Stimulated activated CD8-positive, alpha-beta memory T cell treated with anti-CD3 and anti-CD28 coated beads, Interleukin-15, amount 100 ng/mL, for 24 hours (primary cell): ENCODE results near the gene KASH5.

Experiments used
- DNase-seq: peaks from one replicate; pipeline ENCODE4 v3.0.0-alpha.2; 2020; ENCODE audit warnings: low read depth

Gene KASH5

DNA sequence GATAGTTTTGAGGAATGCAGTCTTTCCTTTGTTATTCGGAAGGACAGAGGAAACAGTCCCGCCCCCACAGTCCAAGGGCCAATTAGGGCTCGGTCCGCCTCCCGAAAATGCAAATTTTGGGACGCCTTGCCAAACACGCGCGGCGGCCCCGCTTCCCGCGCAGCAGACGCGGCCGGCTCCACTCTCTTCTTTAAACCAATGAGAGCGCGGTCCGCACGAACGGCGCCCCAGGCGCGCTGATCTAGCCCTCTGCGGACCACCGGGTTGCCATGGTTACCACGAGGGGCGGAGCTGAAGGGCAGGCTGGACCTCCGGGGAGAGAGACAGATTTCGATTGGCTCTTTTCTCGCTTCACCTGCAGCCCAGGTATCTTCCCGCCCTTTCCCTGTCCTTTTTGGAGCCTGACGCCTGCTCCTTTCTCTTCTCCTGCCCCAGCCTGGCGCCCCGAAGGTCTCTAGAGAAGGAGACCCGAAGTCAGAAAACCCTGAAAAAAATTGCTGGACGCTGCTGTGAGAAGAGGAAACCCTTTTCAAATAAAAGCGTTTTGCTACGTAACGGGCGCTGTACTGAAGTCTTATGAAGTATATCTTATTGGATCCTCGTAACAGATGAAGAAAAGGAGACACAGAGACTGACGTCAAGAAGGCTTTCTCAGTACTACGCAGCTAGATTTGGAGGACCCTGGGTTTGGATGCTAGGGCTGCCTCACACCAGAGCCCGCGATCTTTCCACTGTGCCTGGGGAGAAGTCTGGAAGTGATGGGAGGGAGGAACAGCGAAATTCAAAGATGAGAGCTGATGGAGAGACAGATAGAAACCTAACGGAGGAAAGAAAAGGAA, 33.2 kb downstream of the KASH5 start:
- no peak for DNase-seq

DNA sequence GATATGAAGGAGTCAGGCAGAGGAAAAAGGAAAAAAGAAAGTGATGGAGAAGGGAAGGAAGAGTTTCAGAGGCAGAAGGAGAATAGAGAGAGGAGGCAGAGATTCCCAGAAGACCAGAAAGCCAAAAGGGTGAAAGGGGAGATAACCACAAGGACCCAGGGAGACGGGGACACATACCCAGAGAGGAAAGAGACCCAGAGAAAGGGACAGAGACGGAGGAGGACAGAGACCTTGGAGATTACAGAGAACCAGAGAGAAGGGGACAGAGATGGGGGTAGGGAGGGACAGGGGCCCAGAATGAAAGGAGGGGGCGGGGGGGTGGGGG, 33.8 kb downstream of the KASH5 start:
- DNase-seq = no peak

DNA sequence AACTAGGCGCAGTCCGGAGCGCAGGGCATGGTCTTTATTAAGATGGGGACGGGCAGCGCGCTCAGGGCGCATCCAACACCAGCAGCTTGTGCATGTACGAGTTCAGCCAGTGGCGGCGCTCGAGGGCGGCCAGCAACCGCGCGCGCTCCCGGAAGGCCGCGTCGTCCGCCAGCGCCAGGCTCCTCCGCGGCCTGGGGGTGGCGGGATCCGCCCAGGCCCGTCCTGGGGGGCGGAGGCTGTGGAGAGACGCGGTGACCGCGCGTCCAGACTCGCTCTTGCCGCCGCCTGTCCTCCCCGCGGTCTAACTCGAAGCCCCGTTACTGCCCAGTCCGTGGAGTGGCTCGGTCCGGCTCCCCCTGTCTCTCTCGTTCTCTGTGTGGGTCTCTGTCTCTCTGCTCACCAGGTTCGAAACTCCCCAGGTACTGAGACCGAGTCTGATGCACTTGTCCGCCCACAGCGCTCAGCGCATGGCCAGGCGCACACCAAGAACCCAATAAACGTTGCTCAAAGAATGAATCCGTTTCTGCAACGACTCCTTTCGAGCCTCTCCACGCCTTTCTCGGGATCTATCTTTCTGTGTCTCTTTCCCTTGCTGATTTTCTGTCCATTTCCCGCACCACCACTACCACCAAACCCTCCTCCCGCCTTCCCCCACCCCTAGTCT, 34.5 kb downstream of the KASH5 start:
- DNase-seq = no peak

DNA sequence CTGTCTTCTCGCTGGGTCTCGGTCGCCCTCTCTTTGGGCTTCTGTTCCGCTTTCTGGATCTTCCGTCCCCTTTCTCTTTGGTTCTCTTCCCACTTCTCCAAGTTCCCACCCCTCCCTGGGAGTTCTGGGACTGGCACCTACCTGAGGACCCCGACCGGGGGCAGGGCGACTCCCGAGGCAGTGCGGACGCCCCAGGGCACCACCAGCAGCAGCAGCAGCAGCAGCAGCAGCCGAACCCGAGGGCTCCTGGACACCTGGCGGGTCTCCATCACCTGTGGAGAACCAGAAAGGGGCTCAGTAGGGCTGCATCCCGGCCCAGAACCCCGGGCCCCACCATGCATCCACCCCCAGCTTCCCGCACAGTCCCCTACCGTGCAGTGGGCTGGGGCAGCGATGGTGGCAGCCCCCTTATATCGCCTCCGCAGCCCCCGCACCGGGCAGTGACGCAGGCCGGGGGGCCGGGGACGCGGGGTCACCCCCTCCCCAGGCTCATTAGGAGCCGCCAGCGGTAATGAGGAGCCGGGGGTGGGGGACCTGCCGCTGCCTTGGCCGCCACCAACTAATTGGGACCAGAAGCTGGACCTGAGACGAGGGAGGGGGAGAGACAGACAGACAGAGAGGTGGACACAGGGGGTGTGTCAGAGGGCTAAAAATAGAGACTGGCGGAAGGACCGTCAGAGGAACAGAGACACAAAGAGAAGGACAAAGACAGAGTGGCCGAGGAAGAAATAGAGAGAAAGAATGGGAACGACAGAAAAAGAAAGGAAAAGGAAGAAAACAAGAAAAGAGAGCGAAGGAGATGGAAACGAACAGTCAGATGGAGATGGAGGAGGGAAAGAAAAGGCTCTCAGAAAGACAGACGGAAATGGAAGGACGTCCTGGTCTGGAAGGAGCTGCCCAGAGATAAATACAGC, 35.3 kb downstream of the KASH5 start, which contains the start of gene PTH2:
PTH2 (minus strand) TSS at position 371 of the 914 bp plus-strand sequence; CDS start at position 269, 102 bp downstream.
- no peak for DNase-seq

DNA sequence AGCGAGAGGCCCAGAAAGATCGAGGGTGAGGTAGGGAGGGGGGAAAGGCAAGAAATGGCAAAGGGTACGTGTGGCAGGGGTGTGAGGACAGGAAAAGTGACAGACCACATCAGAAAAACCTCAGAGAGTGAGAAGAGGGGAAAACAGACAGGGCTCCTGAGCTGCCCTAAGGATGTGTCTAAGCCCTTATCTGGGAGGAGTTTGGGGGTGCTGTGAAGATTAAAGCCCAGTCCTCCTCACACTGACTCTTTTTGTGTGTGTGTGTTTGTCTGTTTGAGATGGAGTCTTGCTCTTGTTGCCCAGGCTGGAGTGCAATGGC, 35.9 kb downstream of the KASH5 start:
- no peak for DNase-seq

DNA sequence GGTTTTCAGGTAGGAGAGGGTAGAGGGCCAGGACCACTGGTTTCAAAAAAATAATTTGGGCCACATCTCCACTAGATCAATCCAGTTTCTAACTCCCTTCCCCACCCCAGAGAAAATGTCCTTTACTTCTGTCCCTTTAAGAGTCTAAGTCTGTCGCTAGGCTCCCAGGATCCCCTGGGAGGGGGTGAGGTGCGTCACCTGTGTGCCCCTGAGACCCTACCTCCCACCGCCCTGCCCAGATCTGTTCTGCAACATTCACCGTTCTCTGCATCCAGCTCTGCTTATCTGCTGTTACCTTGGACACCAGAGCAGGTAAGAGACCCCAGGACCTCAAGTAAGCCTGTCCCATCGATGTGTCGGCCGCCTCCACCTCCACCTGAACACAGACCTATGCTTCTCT, 37.1 kb downstream of the KASH5 start, which contains the start of gene GFY:
GFY (plus strand) TSS at position 211 of the 400 bp plus-strand sequence. CDS start 1,043 bp downstream, outside the sequence.
- DNase-seq = no peak

DNA sequence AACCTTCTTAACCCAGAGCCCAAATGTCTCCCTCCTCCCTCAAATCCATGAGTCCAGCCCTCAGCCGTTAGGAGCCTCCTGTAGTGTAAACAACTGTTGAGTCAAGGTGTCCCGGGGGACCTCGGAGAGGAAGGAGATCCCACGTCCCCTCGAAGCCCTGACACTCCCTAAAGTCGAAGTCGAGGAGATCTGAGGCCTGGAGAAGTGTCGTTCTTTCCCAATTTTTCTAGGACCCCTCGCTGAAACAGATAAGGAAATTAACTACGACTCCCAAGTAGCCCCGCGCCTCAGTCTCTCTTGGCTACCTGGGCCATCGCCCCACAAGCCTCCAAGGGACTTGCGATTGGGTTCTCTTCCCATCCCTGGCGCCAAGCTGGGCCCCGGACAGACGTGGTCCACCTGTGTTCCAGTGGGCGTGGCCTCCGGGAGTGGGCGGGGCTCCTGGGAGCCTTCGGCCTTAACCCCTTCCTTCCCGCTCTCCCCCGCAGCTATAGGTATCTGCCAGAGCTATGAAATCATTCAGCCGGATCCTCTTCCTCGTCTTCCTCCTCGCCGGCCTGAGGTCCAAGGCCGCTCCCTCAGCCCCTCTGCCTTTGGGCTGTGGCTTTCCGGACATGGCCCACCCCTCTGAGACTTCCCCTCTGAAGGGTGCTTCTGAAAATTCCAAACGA, 38.0 kb downstream of the KASH5 start:
- DNase-seq = no peak

DNA sequence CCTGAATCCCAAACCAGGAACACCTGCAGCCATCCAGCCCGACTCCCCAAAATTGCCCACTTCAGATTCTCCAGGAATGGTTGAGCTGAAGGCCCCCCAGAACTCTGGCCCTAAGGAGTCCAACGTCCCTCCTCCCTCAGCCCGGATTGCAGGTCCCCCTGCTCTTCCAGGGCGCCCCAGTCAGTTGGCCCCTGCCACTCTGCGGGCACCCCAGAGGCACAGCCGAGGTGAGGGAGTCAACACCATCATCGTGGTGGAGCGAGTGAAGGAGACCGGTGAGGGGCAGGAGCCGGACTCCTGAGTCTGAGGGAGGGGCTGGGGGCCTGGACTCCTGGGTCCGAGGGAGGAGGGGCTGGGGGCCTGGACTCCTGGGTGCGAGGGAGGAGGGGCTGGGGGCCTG, 39.3 kb downstream of the KASH5 start:
- DNase-seq = no peak

DNA sequence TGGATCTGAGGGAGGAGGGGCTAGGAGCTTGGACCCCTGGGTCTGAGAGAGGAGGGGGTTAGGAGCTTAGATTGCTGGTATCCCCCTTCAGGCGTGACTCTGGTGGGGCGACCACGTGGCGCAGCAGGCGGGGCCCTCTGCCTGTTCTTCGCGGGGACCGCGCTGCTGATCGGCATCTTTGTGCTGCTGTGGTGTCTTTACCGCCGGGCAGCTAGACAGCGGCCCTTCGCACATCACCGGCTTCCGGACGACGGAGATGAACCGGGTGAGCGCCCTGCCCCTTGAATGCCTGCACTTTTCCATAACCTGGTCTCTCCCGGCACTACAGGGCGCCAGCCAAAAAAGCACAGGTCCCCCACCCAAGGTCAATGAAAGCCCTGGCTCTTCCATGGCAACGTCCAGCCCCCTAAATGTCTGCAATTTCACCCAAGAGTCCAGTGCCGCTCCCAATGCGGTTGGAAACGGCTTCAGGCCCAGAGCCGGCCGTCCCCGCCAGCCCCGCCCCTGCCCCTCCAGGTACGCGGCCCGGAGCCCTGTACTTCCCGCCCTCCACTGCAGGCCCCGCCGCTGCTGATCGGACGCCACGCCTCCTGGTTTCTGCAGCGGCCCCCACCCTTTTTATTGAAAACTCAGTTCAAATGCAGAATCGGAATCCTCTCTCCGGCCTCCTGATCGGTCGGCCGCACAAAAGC, 40.0 kb downstream of the KASH5 start:
- DNase-seq = no peak

DNA sequence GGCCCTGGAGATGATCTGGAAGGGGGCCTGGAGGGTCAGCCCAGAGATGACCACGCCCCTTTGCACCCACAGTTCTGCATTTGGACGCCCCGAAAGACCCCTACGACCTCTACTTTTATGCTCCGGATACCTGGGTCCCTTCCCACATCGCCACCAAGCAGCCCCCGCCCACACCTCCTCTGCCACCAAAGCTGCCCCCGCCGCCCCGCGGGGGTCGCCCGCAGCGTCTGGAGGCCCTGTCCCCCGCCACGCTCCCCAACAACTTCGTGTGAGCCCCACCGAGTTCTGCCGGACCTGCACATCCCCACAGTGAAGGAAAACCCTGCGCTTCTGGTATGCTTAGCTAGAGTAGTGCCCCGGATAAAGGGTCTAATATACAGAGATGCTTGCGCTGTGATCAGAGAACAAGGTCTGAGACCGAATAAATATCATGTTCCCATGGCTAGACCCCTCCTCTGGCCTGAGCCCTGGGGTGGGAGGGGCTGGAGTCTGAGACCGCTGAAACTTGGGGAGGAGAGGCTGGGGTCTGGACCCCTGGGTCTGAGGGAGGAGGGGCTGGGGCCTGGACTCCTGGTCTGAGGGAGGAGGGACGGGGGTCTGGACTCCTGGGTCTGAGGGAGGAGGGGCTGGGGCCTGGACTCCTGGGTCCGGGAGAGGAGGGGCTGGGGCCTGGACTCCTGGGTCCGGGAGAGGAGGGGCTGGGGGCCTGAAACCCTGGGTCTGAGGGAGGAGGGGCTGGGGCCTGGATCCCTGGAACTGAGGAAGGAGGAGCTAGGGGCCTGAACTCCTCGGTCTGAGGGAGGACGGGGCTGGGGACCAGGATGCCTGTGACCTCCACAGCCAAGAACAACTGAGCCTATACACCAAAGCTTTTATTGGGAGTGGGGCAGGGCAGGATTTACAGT, 40.8 kb downstream of the KASH5 start:
- no peak for DNase-seq

DNA sequence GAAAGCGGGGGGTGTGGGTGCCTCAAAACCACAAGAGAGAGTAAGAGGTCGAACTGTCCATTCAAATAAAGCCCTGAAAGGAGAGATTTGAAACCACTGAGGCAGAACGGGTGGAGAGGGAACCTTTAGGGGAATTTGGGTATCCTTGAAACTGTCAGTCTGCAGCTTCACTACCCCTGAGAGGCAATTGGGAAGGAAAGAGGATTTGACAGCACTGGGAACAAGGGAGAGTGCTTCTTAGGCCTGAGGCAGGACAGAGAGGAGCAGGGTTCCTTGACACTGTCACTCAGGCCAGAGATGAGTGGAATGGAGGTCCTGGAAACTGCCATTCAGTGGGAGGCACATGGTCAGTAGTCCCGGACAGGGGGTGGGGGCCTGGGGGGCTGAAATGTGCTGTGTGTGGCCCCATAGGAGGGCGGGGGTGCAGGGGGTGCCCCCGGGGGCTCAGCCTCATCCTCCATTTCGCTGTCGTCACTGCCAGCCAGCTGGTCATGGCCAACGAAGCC, 42.2 kb downstream of the KASH5 start:
- no peak for DNase-seq

DNA sequence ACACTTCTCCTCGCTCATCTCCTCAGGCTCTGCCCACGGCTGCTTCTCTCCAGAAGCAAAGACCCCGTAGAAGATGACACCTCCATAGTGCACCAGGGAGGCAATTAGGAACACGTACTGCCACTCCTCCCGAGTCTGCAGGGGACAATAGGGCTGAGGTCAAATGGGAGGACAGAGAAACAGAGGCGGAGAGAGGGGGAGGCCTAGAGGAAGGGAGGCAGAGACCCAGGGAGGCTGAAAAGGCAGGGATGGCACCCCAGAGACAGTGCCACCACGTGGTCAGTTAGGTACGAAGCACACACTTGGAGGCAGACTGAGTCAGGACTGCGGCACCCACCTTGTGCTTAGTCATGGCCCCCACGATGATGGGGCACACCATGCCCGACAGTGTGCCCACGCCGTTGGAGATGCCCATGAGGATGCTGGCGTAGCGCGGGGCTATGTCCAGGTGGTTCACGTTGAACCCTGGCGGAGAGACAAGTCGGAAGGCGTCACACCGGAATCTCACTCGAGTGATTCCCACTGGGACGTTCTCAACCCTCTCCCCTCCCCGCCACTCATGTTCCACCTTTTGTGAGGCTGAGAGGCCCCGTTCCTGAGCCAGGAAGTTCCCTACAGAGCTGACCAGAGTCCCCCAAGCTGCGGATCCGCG, 42.8 kb downstream of the KASH5 start:
- no peak for DNase-seq

DNA sequence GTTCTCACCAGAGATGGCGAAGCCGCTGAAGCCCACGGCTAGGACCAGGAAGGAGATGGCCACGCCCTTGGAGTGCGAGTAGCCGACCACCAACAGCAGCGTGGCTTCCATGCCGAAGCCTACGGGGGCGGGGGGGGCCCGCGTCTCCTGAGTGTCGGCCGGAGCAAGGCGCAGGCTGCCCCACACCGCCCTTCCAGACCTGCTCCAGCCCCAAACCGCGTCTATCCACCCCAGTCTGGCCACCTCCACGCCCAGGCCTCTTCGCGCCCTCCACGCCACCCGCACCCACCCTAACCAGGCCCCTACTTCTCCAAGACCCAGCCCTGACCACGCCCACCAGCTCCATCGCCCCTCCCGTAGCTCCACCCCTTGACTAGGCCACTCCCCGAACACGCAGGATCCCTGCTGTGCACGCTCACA, 43.3 kb downstream of the KASH5 start:
- DNase-seq = no peak

DNA sequence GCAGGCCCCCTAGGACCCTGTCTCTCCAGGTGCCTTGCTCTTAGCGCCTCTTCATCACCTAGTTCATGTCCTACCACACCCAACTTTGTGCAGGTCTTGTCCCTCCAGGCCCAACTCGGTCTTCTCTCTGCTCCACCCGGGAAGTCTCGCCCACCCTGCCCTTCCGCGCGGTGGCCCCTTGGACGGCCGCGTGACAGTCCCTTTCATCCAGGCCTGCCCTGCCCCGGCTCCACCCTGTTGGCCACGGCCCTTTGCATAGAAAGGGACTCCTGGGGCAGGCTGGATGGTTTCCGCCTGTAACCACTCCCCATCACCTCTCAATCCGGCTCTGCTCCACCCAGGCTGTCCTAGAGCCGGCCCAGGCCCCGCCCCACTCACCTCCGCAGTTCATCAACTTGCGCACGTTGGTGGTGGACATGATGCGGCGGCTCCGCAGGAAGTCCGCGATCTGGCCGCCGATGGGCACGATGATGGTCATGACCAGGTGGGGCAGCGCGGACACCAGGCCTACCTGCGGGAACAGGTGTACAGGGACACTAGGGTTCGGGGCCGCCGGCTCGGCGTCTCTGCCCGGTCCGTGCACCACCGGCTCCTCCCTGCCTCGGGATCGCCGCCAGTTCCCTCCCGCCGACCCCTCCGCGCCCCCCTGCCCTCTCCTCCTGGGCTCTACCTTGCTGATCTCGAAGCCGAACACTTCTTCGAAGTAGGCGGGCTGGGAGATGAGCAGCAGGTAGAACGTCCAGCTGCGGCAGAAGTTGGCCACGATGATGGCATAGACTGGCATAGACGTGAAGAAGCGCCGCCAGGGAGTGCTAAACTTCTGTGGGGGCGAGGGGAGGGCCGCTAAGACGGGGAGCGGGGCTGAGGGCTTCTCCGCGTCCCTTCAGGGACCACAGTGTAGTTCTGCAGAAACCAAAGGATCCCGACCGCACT, 44.4 kb downstream of the KASH5 start:
- DNase-seq = no peak

DNA sequence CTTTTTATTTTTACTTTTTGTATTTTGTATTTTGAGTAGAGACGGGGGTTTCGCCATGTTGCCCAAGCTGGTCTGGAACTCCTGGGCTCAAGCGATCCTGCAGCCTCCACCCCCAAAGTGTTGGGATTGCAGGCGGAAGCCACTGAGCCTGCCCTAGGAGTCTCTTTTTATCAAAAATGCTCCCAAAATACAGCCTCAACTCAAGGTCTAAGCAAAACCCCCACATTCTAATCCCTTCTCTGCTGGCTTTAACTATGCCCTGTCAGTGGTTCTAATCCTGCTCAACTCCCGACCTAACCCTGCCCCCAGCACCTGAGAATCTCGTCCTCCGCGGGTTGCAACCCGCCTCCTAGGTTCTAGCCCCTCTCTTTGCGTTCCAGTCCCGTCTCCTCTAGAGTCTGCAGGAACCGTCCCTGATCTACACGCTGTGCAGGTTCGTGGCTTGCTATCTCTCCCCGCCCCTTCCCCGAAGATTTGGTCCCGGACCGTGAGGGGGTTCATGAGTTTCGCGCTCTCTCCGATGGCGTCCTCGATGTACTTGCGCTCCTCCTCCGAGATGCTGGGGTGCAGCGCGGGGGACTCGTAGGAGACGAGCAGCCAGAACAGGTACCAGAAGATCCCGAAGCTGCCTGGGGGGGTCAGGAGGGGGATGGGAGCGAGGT, 45.3 kb downstream of the KASH5 start:
- DNase-seq = no peak

DNA sequence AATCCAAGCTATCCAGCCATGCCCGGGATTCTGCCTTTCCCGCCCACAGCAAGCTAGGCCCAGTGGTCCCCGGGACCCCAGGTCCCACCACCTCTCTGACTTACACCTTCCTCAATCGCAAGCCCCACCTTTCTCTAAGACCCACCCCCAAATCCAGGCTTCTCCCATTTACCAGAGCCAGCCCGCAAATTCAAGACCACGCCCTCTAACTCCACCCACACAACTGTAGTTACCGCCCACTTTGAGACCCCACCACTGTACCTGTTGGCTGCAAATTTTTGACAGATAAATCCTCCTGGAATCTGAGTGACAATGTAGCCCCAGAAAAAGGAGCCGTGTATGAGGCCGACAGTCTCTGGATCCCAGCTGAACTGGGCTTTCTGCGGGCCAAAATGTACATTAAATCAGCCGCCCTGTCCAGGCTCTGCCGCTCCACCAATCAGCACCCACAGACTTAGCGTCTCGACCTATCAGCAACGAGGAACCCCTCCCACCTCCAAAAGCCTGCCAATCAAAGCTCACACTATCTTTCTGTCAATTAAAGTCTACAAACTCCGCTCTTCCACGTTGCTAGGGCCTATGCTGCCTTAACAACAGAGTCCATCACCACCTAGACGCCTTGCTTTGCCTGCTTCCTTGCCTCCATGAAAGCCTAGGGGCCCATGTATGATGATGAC, 47.0 kb downstream of the KASH5 start:
- no peak for DNase-seq

DNA sequence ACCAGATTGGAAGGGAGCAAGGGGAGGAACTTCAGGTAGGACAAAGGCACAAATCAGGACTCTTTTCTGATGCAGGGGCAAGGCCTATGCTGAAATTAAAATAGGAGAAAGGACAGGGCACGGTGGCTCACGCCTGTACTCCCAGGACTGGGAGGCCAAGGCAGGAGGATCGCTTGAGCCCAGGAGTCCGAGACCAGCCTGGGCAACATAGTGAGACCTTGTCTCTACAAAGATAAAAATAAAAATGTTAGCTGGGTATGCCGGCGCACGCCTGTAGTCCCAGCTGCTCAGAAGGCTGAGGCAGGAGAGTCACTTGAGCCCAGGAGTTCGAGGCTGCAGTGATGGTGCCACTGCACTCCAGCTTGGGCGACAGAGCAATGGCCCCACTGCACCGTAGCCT, 47.6 kb downstream of the KASH5 start:
- no peak for DNase-seq
